Activated CD8-positive, alpha-beta T cell treated with anti-CD3 and anti-CD28 coated beads, Interleukin-2, amount 10 ng/mL, durations not matched to agents 7 days and 5 days (primary cell): ENCODE measurements around the gene PPOX. TPM values are rescaled to one million over a fixed set of nuclear protein-coding genes. Genes with fewer than 3 reads are reported as not detected.

Source experiments
- ATAC-seq: fragments of 150-1000 bp; cut with Tn5 transposase; one replicate; pipeline ENCODE4 v1.10.0; 2021; ENCODE audit warnings: moderate library complexity
- CTCF ChIA-PET: fragments of 350-600 bp; sonication (Branson Sonifier 250); formaldehyde crosslinking; loops from one replicate; lab custom pipeline; 2021; ENCODE audit warnings: antibody characterized with exemption; lab: Charles Lee
- POLR2A ChIA-PET: fragments of 350-600 bp; sonication (Branson Sonifier 250); formaldehyde crosslinking; loops from one replicate; lab custom pipeline; 2021; ENCODE audit warnings: antibody characterized with exemption; lab: Charles Lee
- DNase-seq: peaks from one replicate; pipeline ENCODE4 v3.0.0-alpha.2; 2020
- H3K27ac Mint-ChIP-seq: one replicate; pipeline ENCODE4 v1.8.0; 2021; ENCODE audit warnings: mild to moderate bottlenecking, mixed read lengths
- H3K27me3 Mint-ChIP-seq: one replicate; pipeline ENCODE4 v1.8.0; 2021; ENCODE audit warnings: low read depth, mixed read lengths
- H3K36me3 Mint-ChIP-seq: one replicate; pipeline ENCODE4 v1.8.0; 2021; ENCODE audit warnings: low read depth, mixed read lengths
- H3K4me1 Mint-ChIP-seq: one replicate; pipeline ENCODE4 v1.8.0; 2021; ENCODE audit warnings: low read depth, mixed read lengths
- H3K4me3 Mint-ChIP-seq: one replicate; pipeline ENCODE4 v1.8.0; 2021; ENCODE audit warnings: mild to moderate bottlenecking, mixed read lengths
- H3K9me3 Mint-ChIP-seq: one replicate; pipeline ENCODE4 v1.8.0; 2022; ENCODE audit warnings: mixed read lengths; ENCODE audit not compliant: insufficient read depth
- total RNA-seq, 2 experiments: library from RNA; stranded (reverse); gene quantifications; one replicate each; pipeline ENCODE4 v1.2.3, GENCODE V29; 2021

Gene PPOX
- total RNA-seq, 2 experiments from 2014 or later, result 37.7 to 38.5 TPM

- ChIA-PET POLR2A (interaction anchor here (0.6 to 6.3 kb wide), 16 partner anchors 8 to 236 kb away, joined by 3 to 51 read pairs (median 6); partner anchors contain the start of genes ARHGAP30, B4GALT3, DEDD and NDUFS2), CTCF (interaction anchor here (0.8 to 3.1 kb wide), 8 partner anchors 12 to 156 kb away, joined by 3 to 38 read pairs (median 4); partner anchors contain the start of genes B4GALT3, DEDD, PPOX and TOMM40L)
- H3K27me3 Mint-ChIP-seq, result no peaks in the 10 kb centered on the region
These were observed 12.4 kb upstream of the PPOX start, which contains the start of gene UFC1 for GRCh38 chr1:161153682-161154337. Gene UFC1, plus strand, starts transcription at chr1:161153978. Its CDS starts 20 bp downstream, at chr1:161153998.

GRCh38 chr1:161157867-161158266 is 8.4 kb upstream of the PPOX start:
- POLR2A ChIA-PET, result interaction anchor here (0.6 to 6.3 kb wide), 6 partner anchors 8 to 139 kb away, joined by 3 to 51 read pairs (median 4); partner anchors contain the start of genes NDUFS2 and PPOX
- ATAC-seq (no peak), DNase-seq (no peak)
- CTCF ChIA-PET, result interaction anchor here (0.7 to 2.1 kb wide), 12 partner anchors 8 to 106 kb away, joined by 3 to 11 read pairs (median 4); partner anchors contain the start of genes ARHGAP30, DEDD and PPOX
- peaks cover 41% of the 10 kb centered on the region for H3K36me3 Mint-ChIP-seq
- H3K27me3 Mint-ChIP-seq, result no peaks in the 10 kb centered on the region
- H3K4me3 Mint-ChIP-seq, result no peak overlapping the region
- no peaks in the 10 kb centered on the region for H3K9me3 Mint-ChIP-seq
- peaks cover 51% of the 10 kb centered on the region for H3K4me1 Mint-ChIP-seq
- no peak overlapping the region for H3K27ac Mint-ChIP-seq

More at GRCh38 chr1:161153682-161154337, 12.4 kb upstream of the PPOX start, which contains the start of gene UFC1:
- peak; percentile 91 for DNase-seq
- H3K4me1 Mint-ChIP-seq, result peaks cover 26% of the 10 kb centered on the region
- H3K36me3 Mint-ChIP-seq, result peaks cover 26% of the 10 kb centered on the region
- H3K4me3 Mint-ChIP-seq, result peak within 1 kb of the TSS; percentile 88
- peak within 1 kb of the TSS; percentile 100 for H3K27ac Mint-ChIP-seq
- peak; percentile 94 for ATAC-seq
- H3K9me3 Mint-ChIP-seq, result no peaks in the 10 kb centered on the region

- ATAC-seq (no peak), DNase-seq (no peak)
- H3K9me3 Mint-ChIP-seq, result no peaks in the 10 kb centered on the region
- H3K27ac Mint-ChIP-seq, result peak overlapping the region; percentile 89
- POLR2A ChIA-PET, result interaction anchor here (0.6 to 1.9 kb wide), 5 partner anchors 9 to 140 kb away, joined by 3 to 8 read pairs (median 4); partner anchors contain the start of gene NDUFS2
- peaks cover 45% of the 10 kb centered on the region for H3K36me3 Mint-ChIP-seq
- CTCF ChIA-PET, result interaction anchor here (0.7 to 2.1 kb wide), 11 partner anchors 9 to 106 kb away, joined by 3 to 7 read pairs (median 3); partner anchors contain the start of genes ARHGAP30 and DEDD
- H3K4me1 Mint-ChIP-seq, result peaks cover 51% of the 10 kb centered on the region
- peak overlapping the region; percentile 86 for H3K4me3 Mint-ChIP-seq
- no peaks in the 10 kb centered on the region for H3K27me3 Mint-ChIP-seq
These were observed 7.8 kb upstream of the PPOX start for GRCh38 chr1:161158316-161159010.

DNA sequence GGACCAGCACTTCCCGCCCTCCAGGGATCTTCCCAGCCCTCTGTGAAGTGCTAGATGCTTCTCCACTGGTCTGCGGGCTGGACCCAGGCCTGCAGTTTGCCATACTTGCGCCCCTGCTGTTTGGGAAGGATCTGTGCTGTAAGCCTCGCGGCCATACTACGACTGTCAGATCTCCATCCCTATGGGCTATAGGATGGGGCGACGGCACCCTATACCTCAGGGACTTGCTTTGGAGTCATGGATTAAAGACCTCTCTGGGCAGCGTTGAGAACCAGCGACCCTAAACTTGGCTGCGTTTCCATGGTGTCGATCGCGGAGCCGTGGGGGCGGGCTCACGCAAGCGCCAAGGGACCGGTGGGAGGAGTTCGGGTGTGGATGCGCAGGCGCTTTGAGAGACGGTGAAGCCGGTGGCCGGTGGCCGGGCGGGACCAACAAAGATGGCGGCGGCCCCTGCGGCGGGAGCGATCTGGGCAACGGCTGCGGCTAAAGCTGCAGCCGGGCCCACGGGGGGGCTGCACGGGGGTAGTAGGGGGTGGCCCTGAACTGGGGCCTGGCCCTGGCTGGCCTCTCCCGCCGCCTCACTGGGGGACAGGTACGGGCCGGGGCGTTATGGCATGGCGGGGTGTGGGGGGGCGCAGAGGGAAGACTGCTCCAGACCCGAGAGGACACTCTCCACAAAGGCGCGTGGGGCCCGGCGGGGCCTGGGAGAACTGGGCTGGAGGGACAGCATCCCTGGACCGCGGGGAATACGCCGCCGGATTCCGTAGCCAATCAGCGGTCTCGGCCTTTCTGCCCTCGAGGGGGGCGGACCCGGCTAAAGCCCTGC is 6.9 kb upstream of the PPOX start, which contains the start of gene USP21:
USP21 (plus strand) TSS at position 414 of the 826 bp plus-strand sequence. CDS start 1,141 bp downstream, outside the sequence.
- Mint-ChIP-seq H3K36me3 (peaks cover 52% of the 10 kb centered on the region), H3K27me3 (no peaks in the 10 kb centered on the region), H3K9me3 (no peaks in the 10 kb centered on the region), H3K27ac (peak within 1 kb of the TSS; percentile 89), H3K4me1 (peaks cover 51% of the 10 kb centered on the region), H3K4me3 (peak within 1 kb of the TSS; percentile 86)
- ATAC-seq (peak; percentile 91), DNase-seq (peak; percentile 94)
- ChIA-PET CTCF (interaction anchor here (0.9 to 2.1 kb wide), 5 partner anchors 33 to 88 kb away, joined by 3 to 7 read pairs (median 4); no protein-coding TSS in a partner anchor), POLR2A (interaction anchor here (1.3 to 1.9 kb wide), 3 partner anchors 10 to 43 kb away, joined by 3 to 8 read pairs (median 4); partner anchors contain the start of gene NDUFS2)

- no peaks in the 10 kb centered on the region for H3K9me3 Mint-ChIP-seq
- H3K4me3 Mint-ChIP-seq, result peak overlapping the region; percentile 86
- DNase-seq (no peak), ATAC-seq (no peak)
- ChIA-PET POLR2A (interaction anchor here (1.4 to 1.9 kb wide), 2 partner anchors 17 to 42 kb away, joined by 4 to 8 read pairs; partner anchors contain the start of gene NDUFS2), CTCF (no interaction called here)
- peak overlapping the region; percentile 80 for H3K27ac Mint-ChIP-seq
- H3K36me3 Mint-ChIP-seq, result peaks cover 57% of the 10 kb centered on the region
- H3K27me3 Mint-ChIP-seq, result no peaks in the 10 kb centered on the region
- H3K4me1 Mint-ChIP-seq, result peaks cover 49% of the 10 kb centered on the region
These were observed 6.3 kb upstream of the PPOX start for GRCh38 chr1:161159913-161160243.

DNA sequence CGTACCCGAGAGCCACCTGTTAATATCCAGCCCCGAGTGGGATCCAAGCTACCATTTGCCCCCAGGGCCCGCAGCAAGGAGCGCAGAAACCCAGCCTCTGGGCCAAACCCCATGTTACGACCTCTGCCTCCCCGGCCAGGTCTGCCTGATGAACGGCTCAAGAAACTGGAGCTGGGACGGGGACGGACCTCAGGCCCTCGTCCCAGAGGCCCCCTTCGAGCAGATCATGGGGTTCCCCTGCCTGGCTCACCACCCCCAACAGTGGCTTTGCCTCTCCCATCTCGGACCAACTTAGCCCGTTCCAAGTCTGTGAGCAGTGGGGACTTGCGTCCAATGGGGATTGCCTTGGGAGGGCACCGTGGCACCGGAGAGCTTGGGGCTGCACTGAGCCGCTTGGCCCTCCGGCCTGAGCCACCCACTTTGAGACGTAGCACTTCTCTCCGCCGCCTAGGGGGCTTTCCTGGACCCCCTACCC is 5.5 kb upstream of the PPOX start:
- ATAC-seq (no peak), DNase-seq (no peak)
- ChIA-PET CTCF (no interaction called here), POLR2A (no interaction called here)
- Mint-ChIP-seq H3K4me1 (peaks cover 48% of the 10 kb centered on the region), H3K9me3 (no peaks in the 10 kb centered on the region), H3K4me3 (peak overlapping the region; percentile 86), H3K27ac (no peak overlapping the region), H3K36me3 (peaks cover 56% of the 10 kb centered on the region), H3K27me3 (no peaks in the 10 kb centered on the region)

- H3K27me3 Mint-ChIP-seq, result no peaks in the 10 kb centered on the region
- peaks cover 54% of the 10 kb centered on the region for H3K36me3 Mint-ChIP-seq
- no peak overlapping the region for H3K4me3 Mint-ChIP-seq
- CTCF ChIA-PET, result interaction anchor here (1.0 kb wide), 1 partner anchor 58 kb away, joined by 3 read pairs; no protein-coding TSS in a partner anchor
- ATAC-seq, result no peak
- no peak for DNase-seq
- POLR2A ChIA-PET, result interaction anchor here (1.1 to 1.5 kb wide), 2 partner anchors 8 to 92 kb away, joined by 3 to 7 read pairs; partner anchors contain the start of genes ARHGAP30 and UFC1
- H3K27ac Mint-ChIP-seq, result no peak overlapping the region
- peaks cover 49% of the 10 kb centered on the region for H3K4me1 Mint-ChIP-seq
- no peaks in the 10 kb centered on the region for H3K9me3 Mint-ChIP-seq
These were observed 4.6 kb upstream of the PPOX start for GRCh38 chr1:161161652-161162051.

DNA sequence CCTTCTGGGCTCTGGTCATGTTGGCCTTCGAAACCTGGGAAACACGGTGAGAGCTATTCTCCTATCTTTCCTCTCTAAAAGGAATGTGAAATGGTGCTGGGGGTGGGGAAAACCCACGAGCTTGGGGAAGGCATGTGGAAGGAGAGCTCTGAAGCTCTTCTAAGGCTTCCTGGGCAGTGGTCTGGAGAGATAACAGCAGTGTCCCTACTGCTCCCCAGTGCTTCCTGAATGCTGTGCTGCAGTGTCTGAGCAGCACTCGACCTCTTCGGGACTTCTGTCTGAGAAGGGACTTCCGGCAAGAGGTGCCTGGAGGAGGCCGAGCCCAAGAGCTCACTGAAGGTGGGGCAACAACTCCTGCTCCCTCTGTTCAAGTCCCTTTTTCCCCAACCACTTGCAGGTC is 4.2 kb upstream of the PPOX start:
- Mint-ChIP-seq H3K4me3 (no peak overlapping the region), H3K27me3 (no peaks in the 10 kb centered on the region), H3K27ac (no peak overlapping the region), H3K36me3 (peaks cover 51% of the 10 kb centered on the region), H3K4me1 (peaks cover 48% of the 10 kb centered on the region), H3K9me3 (no peaks in the 10 kb centered on the region)
- DNase-seq (no peak), ATAC-seq (no peak)
- ChIA-PET POLR2A (interaction anchor here (1.1 to 1.5 kb wide), 2 partner anchors 9 to 92 kb away, joined by 3 to 7 read pairs; partner anchors contain the start of genes ARHGAP30 and UFC1), CTCF (interaction anchor here (0.7 to 1.0 kb wide), 2 partner anchors 58 to 63 kb away, joined by 3 to 4 read pairs; partner anchors contain the start of gene TOMM40L)

DNA sequence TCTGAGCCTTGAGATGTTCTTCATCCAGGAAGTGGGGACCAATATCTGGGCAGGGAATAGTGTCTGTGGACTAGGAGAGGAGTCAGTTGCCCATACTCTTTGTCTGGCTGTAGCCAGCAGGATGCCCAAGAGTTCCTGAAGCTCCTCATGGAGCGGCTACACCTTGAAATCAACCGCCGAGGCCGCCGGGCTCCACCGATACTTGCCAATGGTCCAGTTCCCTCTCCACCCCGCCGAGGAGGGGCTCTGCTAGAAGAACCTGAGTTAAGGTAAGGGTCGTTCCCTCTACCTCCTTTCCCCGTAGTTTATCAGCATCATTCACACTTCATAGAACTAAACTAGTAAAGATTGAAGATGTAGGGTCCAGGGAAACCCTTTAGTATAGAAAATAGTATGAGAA is 3.4 kb upstream of the PPOX start:
- POLR2A ChIA-PET, result interaction anchor here (1.1 to 1.5 kb wide), 2 partner anchors 9 to 93 kb away, joined by 3 to 7 read pairs; partner anchors contain the start of genes ARHGAP30 and UFC1
- H3K4me1 Mint-ChIP-seq, result peaks cover 52% of the 10 kb centered on the region
- peak overlapping the region; percentile 30 for H3K27ac Mint-ChIP-seq

GRCh38 chr1:161163793-161164192 is 2.4 kb upstream of the PPOX start:
- H3K27ac Mint-ChIP-seq, result no peak overlapping the region
- CTCF ChIA-PET, result interaction anchor here (4.6 kb wide), 1 partner anchor 218 kb away, joined by 38 read pairs; no protein-coding TSS in a partner anchor

More for the DNA sequence above, 3.4 kb upstream of the PPOX start:
- CTCF ChIA-PET, result interaction anchor here (0.7 to 1.0 kb wide), 2 partner anchors 57 to 63 kb away, joined by 3 to 4 read pairs; partner anchors contain the start of gene TOMM40L
- Mint-ChIP-seq H3K9me3 (no peaks in the 10 kb centered on the region), H3K36me3 (peaks cover 44% of the 10 kb centered on the region), H3K4me3 (no peak overlapping the region), H3K27me3 (no peaks in the 10 kb centered on the region)
- ATAC-seq (no peak), DNase-seq (no peak)

More at GRCh38 chr1:161163793-161164192, 2.4 kb upstream of the PPOX start:
- Mint-ChIP-seq H3K4me1 (peaks cover 54% of the 10 kb centered on the region), H3K27me3 (no peaks in the 10 kb centered on the region), H3K9me3 (no peaks in the 10 kb centered on the region), H3K36me3 (peaks cover 41% of the 10 kb centered on the region), H3K4me3 (no peak overlapping the region)
- POLR2A ChIA-PET, result interaction anchor here (4.3 kb wide), 1 partner anchor 9 kb away, joined by 51 read pairs; the partner anchor contains the start of gene UFC1
- DNase-seq (no peak), ATAC-seq (no peak)
